ENCODE data around the gene FBH1. TPM values are rescaled to one million over a fixed set of nuclear protein-coding genes. Genes with fewer than 3 reads are reported as not detected.
"Not testable (repeated sequence)": the region's sequence is repeated elsewhere in the genome, so short reads cannot be mapped to it uniquely, and the experiment has no call there.

Gene FBH1
- total and polyA plus RNA-seq, 4 donors: 19.9 to 58.4 (median 48.1) TPM

GRCh38 chr10:5905854-5906507 lies 15.9 kb downstream of the FBH1 start (continued):
- TF ChIP-seq RXRA (IDR thresholded peaks at IDR 0.05) (peak in 1 of 2 donors; percentile 15), TAF1 (conservative IDR thresholded peaks at IDR 0.05) (no peak), EGR1 (IDR thresholded peaks at IDR 0.05; ENCODE audit: low read depth in 2 of 2) (no peak), CTCF (IDR thresholded peaks at IDR 0.05; ENCODE audit: low read depth, low read length, missing input control) (no peak), FOXA2 (IDR thresholded peaks at IDR 0.05) (no peak), HNF4A (conservative IDR thresholded peaks at IDR 0.05) (no peak), NR2F2 (IDR thresholded peaks at IDR 0.05) (peak; percentile 94)

GRCh38 chr10:5906651-5907050 lies 16.6 kb downstream of the FBH1 start:
- Histone ChIP-seq H3K27me3 (ENCODE audit: control insufficient read depth in 4 of 4, insufficient read depth in 4 of 4, low read length in 3 of 4) (no peaks in the 10 kb centered on the region), H3K27ac (ENCODE audit: low read depth in 1 of 2, low read length in 2 of 2) (peak overlapping the region in 1 of 2 donors; percentile 27), H3K9ac (ENCODE audit: low read depth in 1 of 2, low read length in 2 of 2) (no peak overlapping the region), H3K9me3 (ENCODE audit: control insufficient read depth in 4 of 4, low read length in 3 of 4) (no peaks in the 10 kb centered on the region), H3K36me3 (ENCODE audit: control insufficient read depth in 4 of 4, insufficient read depth in 3 of 4, low read depth in 1 of 4, low read length in 3 of 4) (peaks cover 15 to 39% (median 33%) of the 10 kb centered on the region in 4 donors), H3K4me1 (ENCODE audit: control insufficient read depth in 4 of 4, insufficient read depth in 4 of 4, low read length in 3 of 4) (peaks cover 0 to 4% (median 3%) of the 10 kb centered on the region in 4 donors), H3K4me3 (ENCODE audit: low read depth in 1 of 3, low read length in 3 of 3) (no peak overlapping the region)
- no peak for DNase-seq (ENCODE audit: low spot score)
- WGBS: 79% methylated on average over 5 of the region's 5 CpGs
- TF ChIP-seq CTCF (IDR thresholded peaks at IDR 0.05; ENCODE audit: low read depth, low read length, missing input control) (no peak), JUND (IDR thresholded peaks at IDR 0.05) (no peak), RAD21 (IDR thresholded peaks at IDR 0.05) (no peak), GABPA (IDR thresholded peaks at IDR 0.05 in 1 of 2, conservative IDR thresholded peaks at IDR 0.05 in 1 of 2) (no peak), HNF4A (conservative IDR thresholded peaks at IDR 0.05) (no peak), SP1 (IDR thresholded peaks at IDR 0.05) (no peak), RXRA (IDR thresholded peaks at IDR 0.05) (no peak), YY1 (IDR thresholded peaks at IDR 0.05) (no peak), TAF1 (conservative IDR thresholded peaks at IDR 0.05) (no peak), MAX (IDR thresholded peaks at IDR 0.05) (no peak), HNF4G (IDR thresholded peaks at IDR 0.05) (no peak), FOXA2 (IDR thresholded peaks at IDR 0.05) (no peak), EGR1 (IDR thresholded peaks at IDR 0.05; ENCODE audit: low read depth in 2 of 2) (no peak), FOXA1 (IDR thresholded peaks at IDR 0.05) (no peak), ZBTB33 (IDR thresholded peaks at IDR 0.05) (no peak), NR2F2 (IDR thresholded peaks at IDR 0.05) (no peak)
- TF ChIP-seq, protein P1, sequence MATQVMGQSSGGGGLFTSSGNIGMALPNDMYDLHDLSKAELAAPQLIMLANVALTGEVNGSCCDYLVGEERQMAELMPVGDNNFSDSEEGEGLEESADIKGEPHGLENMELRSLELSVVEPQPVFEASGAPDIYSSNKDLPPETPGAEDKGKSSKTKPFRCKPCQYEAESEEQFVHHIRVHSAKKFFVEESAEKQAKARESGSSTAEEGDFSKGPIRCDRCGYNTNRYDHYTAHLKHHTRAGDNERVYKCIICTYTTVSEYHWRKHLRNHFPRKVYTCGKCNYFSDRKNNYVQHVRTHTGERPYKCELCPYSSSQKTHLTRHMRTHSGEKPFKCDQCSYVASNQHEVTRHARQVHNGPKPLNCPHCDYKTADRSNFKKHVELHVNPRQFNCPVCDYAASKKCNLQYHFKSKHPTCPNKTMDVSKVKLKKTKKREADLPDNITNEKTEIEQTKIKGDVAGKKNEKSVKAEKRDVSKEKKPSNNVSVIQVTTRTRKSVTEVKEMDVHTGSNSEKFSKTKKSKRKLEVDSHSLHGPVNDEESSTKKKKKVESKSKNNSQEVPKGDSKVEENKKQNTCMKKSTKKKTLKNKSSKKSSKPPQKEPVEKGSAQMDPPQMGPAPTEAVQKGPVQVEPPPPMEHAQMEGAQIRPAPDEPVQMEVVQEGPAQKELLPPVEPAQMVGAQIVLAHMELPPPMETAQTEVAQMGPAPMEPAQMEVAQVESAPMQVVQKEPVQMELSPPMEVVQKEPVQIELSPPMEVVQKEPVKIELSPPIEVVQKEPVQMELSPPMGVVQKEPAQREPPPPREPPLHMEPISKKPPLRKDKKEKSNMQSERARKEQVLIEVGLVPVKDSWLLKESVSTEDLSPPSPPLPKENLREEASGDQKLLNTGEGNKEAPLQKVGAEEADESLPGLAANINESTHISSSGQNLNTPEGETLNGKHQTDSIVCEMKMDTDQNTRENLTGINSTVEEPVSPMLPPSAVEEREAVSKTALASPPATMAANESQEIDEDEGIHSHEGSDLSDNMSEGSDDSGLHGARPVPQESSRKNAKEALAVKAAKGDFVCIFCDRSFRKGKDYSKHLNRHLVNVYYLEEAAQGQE (IDR thresholded peaks at IDR 0.05): no peak
- TF ChIP-seq, protein P2, sequence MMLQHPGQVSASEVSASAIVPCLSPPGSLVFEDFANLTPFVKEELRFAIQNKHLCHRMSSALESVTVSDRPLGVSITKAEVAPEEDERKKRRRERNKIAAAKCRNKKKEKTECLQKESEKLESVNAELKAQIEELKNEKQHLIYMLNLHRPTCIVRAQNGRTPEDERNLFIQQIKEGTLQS (IDR thresholded peaks at IDR 0.05): no peak

DNA sequence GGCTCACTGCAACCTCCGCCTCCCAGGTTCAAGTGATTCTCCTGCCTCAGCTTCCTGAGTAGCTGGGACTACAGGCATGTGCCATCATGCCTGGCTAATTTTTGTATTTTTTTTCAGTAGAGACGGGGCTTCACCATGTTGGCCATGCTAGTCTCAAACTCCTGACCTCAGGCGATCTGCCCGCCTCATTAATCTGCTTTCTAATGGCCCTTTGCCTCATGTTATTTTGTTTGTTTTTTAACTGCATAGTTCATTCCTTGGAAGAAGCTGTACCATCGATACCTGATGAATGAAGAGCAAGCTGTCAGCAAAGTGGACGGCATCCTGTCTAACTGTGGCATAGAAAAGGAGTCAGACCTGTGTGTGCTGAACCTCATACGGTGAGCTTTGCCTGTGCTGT lies 18.6 kb downstream of the FBH1 start:
- H3K27me3 ChIP-seq (ENCODE audit: control insufficient read depth in 4 of 4, insufficient read depth in 4 of 4, low read length in 3 of 4); H3K9me3 ChIP-seq (ENCODE audit: control insufficient read depth in 4 of 4, low read length in 3 of 4); H3K9ac ChIP-seq (ENCODE audit: low read depth in 1 of 2, low read length in 2 of 2); DNase-seq (ENCODE audit: low spot score); H3K4me1 ChIP-seq (ENCODE audit: control insufficient read depth in 4 of 4, insufficient read depth in 4 of 4, low read length in 3 of 4); H3K27ac ChIP-seq (ENCODE audit: low read depth in 1 of 2, low read length in 2 of 2); H3K4me3 ChIP-seq (ENCODE audit: low read depth in 1 of 3, low read length in 3 of 3): not testable (repeated sequence)
- H3K36me3 ChIP-seq (ENCODE audit: control insufficient read depth in 4 of 4, insufficient read depth in 3 of 4, low read depth in 1 of 4, low read length in 3 of 4): peaks cover 18 to 47% (median 46%) of the 10 kb centered on the region in 4 donors
- 97% methylated on average over 7 of the region's 7 CpGs for WGBS
